H1 (cell line): Measurements from ENCODE around the gene TOMM5.

Source experiments
- CHD1 ChIP-seq: IDR thresholded peaks from 2 replicates; pipeline ENCODE4 v1.6.1; 2012; ENCODE audit warnings: low read depth, low read length, improper control_type of control experiment
- CREB1 ChIP-seq: IDR thresholded peaks from 2 replicates; pipeline ENCODE4 v1.6.1; 2012; ENCODE audit warnings: inconsistent platforms
- E2F6 ChIP-seq: IDR thresholded peaks from 2 replicates; pipeline ENCODE4 v1.6.1; 2012; ENCODE audit warnings: inconsistent platforms
- EGR1 ChIP-seq: IDR thresholded peaks from 2 replicates; pipeline ENCODE4 v1.6.1; 2011; ENCODE audit warnings: low read depth, low read length, borderline replicate concordance
- EP300 ChIP-seq, 2 experiments: IDR thresholded peaks; 1 replicate in 1 of 2; 2 replicates in 1 of 2; pipeline ENCODE4 v1.6.1; 2011 to 2012; ENCODE audit warnings: low read depth in 2 of 2, low read length in 2 of 2, mild to moderate bottlenecking in 2 of 2, borderline replicate concordance in 1 of 2, inconsistent platforms in 1 of 2, moderate library complexity in 1 of 2
- JUN ChIP-seq: IDR thresholded peaks from 2 replicates; pipeline ENCODE4 v1.6.1; 2011; ENCODE audit warnings: low read depth, mild to moderate bottlenecking, improper control_type of control experiment, low read length
- POLR2A ChIP-seq, 2 experiments: IDR thresholded peaks; 1 replicate in 1 of 2; 2 replicates in 1 of 2; pipeline ENCODE4 v1.6.1; 2011; ENCODE audit warnings: low read depth in 2 of 2, low read length in 2 of 2, mild to moderate bottlenecking in 2 of 2; ENCODE audit errors: control extremely low read depth in 1 of 2
- RAD21 ChIP-seq, 2 experiments: IDR thresholded peaks in 1 of 2; conservative IDR thresholded peaks in 1 of 2; 2 replicates each; pipeline ENCODE4 v1.6.1; 2011; ENCODE audit warnings: low read depth in 2 of 2, low read length in 2 of 2, improper control_type of control experiment in 1 of 2, inconsistent platforms in 1 of 2, mild to moderate bottlenecking in 1 of 2, moderate library complexity in 1 of 2
- SIN3A ChIP-seq, 2 experiments: IDR thresholded peaks in 1 of 2; conservative IDR thresholded peaks in 1 of 2; 2 replicates each; pipeline ENCODE4 v1.6.1; 2011 to 2012; ENCODE audit warnings: low read length in 2 of 2, improper control_type of control experiment in 1 of 2, low read depth in 1 of 2, mild to moderate bottlenecking in 1 of 2
- SUZ12 ChIP-seq: fragments of 200-600 bp; sonication (generic); IDR thresholded peaks from 2 replicates; pipeline ENCODE4 v1.6.1; 2012; ENCODE audit warnings: mild to moderate bottlenecking, inconsistent platforms, low read length, moderate library complexity, mixed read lengths
- ZNF274 ChIP-seq: IDR thresholded peaks from 2 replicates; pipeline ENCODE4 v1.7.0; 2012; ENCODE audit warnings: low read length, borderline replicate concordance; ENCODE audit errors: extremely low read depth
- TF ChIP-seq, protein P1 (sequence below), 3 experiments: IDR thresholded peaks; 1 replicate in 2 of 3; 2 replicates in 1 of 3; pipeline versions ENCODE4 v1.5.1 to v1.6.1; 2011; ENCODE audit warnings: low read length in 3 of 3, mild to moderate bottlenecking in 3 of 3, inconsistent platforms in 2 of 3, low read depth in 1 of 3, moderate library complexity in 1 of 3; ENCODE audit not compliant: insufficient read depth in 1 of 3; ENCODE audit errors: control extremely low read depth in 1 of 3

DNA sequence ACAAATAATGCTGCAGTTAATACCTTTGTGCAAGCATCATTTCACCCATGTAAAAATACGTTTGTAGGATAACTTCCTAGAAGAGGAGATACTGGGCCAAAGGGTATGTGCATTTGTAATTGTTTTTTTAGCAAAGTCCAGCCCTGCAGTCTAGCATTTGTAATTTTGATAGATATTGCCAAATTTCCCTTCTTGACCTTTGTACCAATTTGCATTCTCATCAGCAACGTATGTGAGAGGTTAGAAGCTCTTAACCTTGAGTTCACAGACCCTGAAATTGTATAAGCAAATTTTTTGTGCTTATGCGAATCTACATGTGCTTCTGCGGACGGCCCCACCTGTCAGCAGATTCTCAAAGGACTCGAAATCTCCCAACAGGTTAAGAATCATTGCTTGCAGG, 18.6 kb upstream of the TOMM5 start:
- no peak for TF ChIP-seq JUN
- TF ChIP-seq RAD21 (IDR thresholded peaks at IDR 0.05 in 1 of 2, conservative IDR thresholded peaks at IDR 0.05 in 1 of 2; ENCODE audit: low read depth in 2 of 2, low read length in 2 of 2), result no peak
- no peak for TF ChIP-seq ZNF274
- TF ChIP-seq SIN3A (conservative IDR thresholded peaks at IDR 0.05 in 1 of 2, IDR thresholded peaks at IDR 0.05 in 1 of 2; ENCODE audit: low read depth in 1 of 2, low read length in 2 of 2), result no peak
- no peak for TF ChIP-seq EGR1
- no peak for TF ChIP-seq CREB1
- TF ChIP-seq, protein P1, sequence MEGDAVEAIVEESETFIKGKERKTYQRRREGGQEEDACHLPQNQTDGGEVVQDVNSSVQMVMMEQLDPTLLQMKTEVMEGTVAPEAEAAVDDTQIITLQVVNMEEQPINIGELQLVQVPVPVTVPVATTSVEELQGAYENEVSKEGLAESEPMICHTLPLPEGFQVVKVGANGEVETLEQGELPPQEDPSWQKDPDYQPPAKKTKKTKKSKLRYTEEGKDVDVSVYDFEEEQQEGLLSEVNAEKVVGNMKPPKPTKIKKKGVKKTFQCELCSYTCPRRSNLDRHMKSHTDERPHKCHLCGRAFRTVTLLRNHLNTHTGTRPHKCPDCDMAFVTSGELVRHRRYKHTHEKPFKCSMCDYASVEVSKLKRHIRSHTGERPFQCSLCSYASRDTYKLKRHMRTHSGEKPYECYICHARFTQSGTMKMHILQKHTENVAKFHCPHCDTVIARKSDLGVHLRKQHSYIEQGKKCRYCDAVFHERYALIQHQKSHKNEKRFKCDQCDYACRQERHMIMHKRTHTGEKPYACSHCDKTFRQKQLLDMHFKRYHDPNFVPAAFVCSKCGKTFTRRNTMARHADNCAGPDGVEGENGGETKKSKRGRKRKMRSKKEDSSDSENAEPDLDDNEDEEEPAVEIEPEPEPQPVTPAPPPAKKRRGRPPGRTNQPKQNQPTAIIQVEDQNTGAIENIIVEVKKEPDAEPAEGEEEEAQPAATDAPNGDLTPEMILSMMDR (IDR thresholded peaks at IDR 0.05; ENCODE audit: control extremely low read depth in 1 of 3, insufficient read depth in 1 of 3, low read depth in 1 of 3, low read length in 3 of 3), result no peak
- TF ChIP-seq EP300 (IDR thresholded peaks at IDR 0.05; ENCODE audit: borderline replicate concordance in 1 of 2, low read depth in 2 of 2, low read length in 2 of 2), result no peak
- TF ChIP-seq E2F6, result no peak
- no peak for TF ChIP-seq SUZ12
- no peak for TF ChIP-seq POLR2A (IDR thresholded peaks at IDR 0.05; ENCODE audit: control extremely low read depth in 1 of 2, low read depth in 2 of 2, low read length in 2 of 2)
- no peak for TF ChIP-seq CHD1
